Upper lobe of left lung (tissue), 6 donors: Measurements from ENCODE around the gene ENOX1. TPM values are rescaled to one million over a fixed set of nuclear protein-coding genes. Genes with fewer than 3 reads are reported as not detected.

Experiments
- ATAC-seq, 2 donors: fragments of 200-7000 bp; cut with Tn5 transposase; one replicate each; pipeline ENCODE4 v1.9.1; 2022; ENCODE audit warnings: mild to moderate bottlenecking in 2 of 2, moderate library complexity in 2 of 2; ENCODE audit not compliant: low FRiP score in 2 of 2
- DNase-seq, 2 donors: peaks; one replicate each; pipeline ENCODE4 v3.0.0-alpha.2; 2019 to 2020
- H3K27ac ChIP-seq, 4 donors: fragments of 200-600 bp; sonication (generic); one replicate each; pipeline ENCODE4 v1.5.1; 2016 to 2019
- H3K27me3 ChIP-seq, 4 donors: fragments of 200-600 bp; sonication (generic); one replicate each; pipeline ENCODE4 v1.5.1; 2017 to 2019
- H3K36me3 ChIP-seq, 4 donors: fragments of 200-600 bp; sonication (generic); one replicate each; pipeline ENCODE4 v1.5.1; 2016 to 2019
- H3K4me1 ChIP-seq, 4 donors: fragments of 200-600 bp; sonication (generic); one replicate each; pipeline ENCODE4 v1.5.1; 2018 to 2019
- H3K4me3 ChIP-seq, 4 donors: fragments of 200-600 bp; sonication (generic); one replicate each; pipeline ENCODE4 v1.5.1; 2017 to 2019; ENCODE audit warnings: mild to moderate bottlenecking in 2 of 4, moderate library complexity in 1 of 4
- H3K9me3 ChIP-seq, 4 donors: fragments of 200-600 bp; sonication (generic); one replicate each; pipeline ENCODE4 v1.5.1; 2018 to 2019
- CTCF ChIP-seq, 6 experiments: fragments of 450-650 bp in 4 of 6; fragments of 200-600 bp in 2 of 6; sonication (generic) in 2 of 6; IDR thresholded peaks; one replicate each; pipeline ENCODE4 v1.5.1; 2016 to 2019; ENCODE audit warnings: antibody characterized with exemption in 6 of 6
- EP300 ChIP-seq, 4 donors: sonication (generic); formaldehyde crosslinking; IDR thresholded peaks; one replicate each; pipeline ENCODE4 v1.5.1; 2017; ENCODE audit warnings: antibody characterized with exemption in 4 of 4, control low read depth in 2 of 4
- POLR2A ChIP-seq, 4 donors: fragments of 450-650 bp; IDR thresholded peaks; one replicate each; pipeline ENCODE4 v1.5.1; 2016 to 2017; ENCODE audit warnings: antibody characterized with exemption in 4 of 4, mild to moderate bottlenecking in 2 of 4
- POLR2AphosphoS5 ChIP-seq, 2 donors: sonication (generic); formaldehyde crosslinking; IDR thresholded peaks; one replicate each; pipeline ENCODE4 v1.5.1; 2017; ENCODE audit warnings: antibody characterized with exemption in 2 of 2
- WGBS, 2 donors: methylation state at CpG; one replicate each; pipeline ENCODE4 v1.1.5; 2017 to 2018; 5-methylcytosine and 5-hydroxymethylcytosine counted together
- total RNA-seq, 6 donors: library from RNA; depleted of rRNA in 4 of 6; stranded (reverse); fragments of >200 nt in 4 of 6; gene quantifications; one replicate each; pipeline versions ENCODE4 v1.1.0 to v1.2.1, GENCODE V29; 2016 to 2021
- donor health status: DM: no; HTN: no; CAD: no; lungs with moderate emphysema.
- donor health status: DM: no; HTN: yes; CAD: no; lungs with severe emphysema.

ENOX1 gene
- total RNA-seq, 6 donors from 2014 or later, result 0.20 to 1.0 (median 0.46) TPM; not detected in 2

GRCh38 chr13:43682701-43683100 is 104.1 kb downstream of the ENOX1 start:
- DNase-seq (no peak), ATAC-seq (no peak)
- no peaks in the 10 kb centered on the region for H3K9me3 ChIP-seq
- no peaks in the 10 kb centered on the region for H3K4me1 ChIP-seq
- no peaks in the 10 kb centered on the region for H3K27me3 ChIP-seq
- 61 to 62% methylated on average over 2 of the region's 2 CpGs for WGBS, 2 donors
- TF ChIP-seq POLR2AphosphoS5 (IDR thresholded peaks at IDR 0.05) (no peak), EP300 (IDR thresholded peaks at IDR 0.05) (no peak), CTCF (IDR thresholded peaks at IDR 0.05) (no peak)
- no peaks in the 10 kb centered on the region for H3K36me3 ChIP-seq
- no peak overlapping the region for H3K4me3 ChIP-seq
- H3K27ac ChIP-seq, result no peak overlapping the region

- 59 to 83% methylated on average over 1 of the region's 1 CpG for WGBS, 2 donors
- TF ChIP-seq POLR2A (IDR thresholded peaks at IDR 0.05) (no peak), POLR2AphosphoS5 (IDR thresholded peaks at IDR 0.05) (no peak), EP300 (IDR thresholded peaks at IDR 0.05) (no peak), CTCF (IDR thresholded peaks at IDR 0.05) (no peak)
- Histone ChIP-seq H3K27ac (no peak overlapping the region), H3K27me3 (no peaks in the 10 kb centered on the region), H3K36me3 (no peaks in the 10 kb centered on the region), H3K4me3 (no peak overlapping the region), H3K9me3 (no peaks in the 10 kb centered on the region), H3K4me1 (no peaks in the 10 kb centered on the region)
- ATAC-seq (no peak), DNase-seq (no peak)
Measured at GRCh38 chr13:43676320-43676719, 110.5 kb downstream of the ENOX1 start.

GRCh38 chr13:43675577-43675976 is 111.2 kb downstream of the ENOX1 start:
- H3K27ac ChIP-seq, result no peak overlapping the region
- TF ChIP-seq CTCF (IDR thresholded peaks at IDR 0.05), result no peak
- TF ChIP-seq POLR2AphosphoS5 (IDR thresholded peaks at IDR 0.05), result no peak
- TF ChIP-seq POLR2A (IDR thresholded peaks at IDR 0.05), result no peak
- no peak for TF ChIP-seq EP300 (IDR thresholded peaks at IDR 0.05)
- no peaks in the 10 kb centered on the region for H3K9me3 ChIP-seq
- H3K4me3 ChIP-seq, result no peak overlapping the region
- DNase-seq (no peak), ATAC-seq (no peak)
- no peaks in the 10 kb centered on the region for H3K36me3 ChIP-seq
- H3K4me1 ChIP-seq, result no peaks in the 10 kb centered on the region
- WGBS, 2 donors, result 68 to 77% methylated on average over 6 of the region's 6 CpGs
- H3K27me3 ChIP-seq, result no peaks in the 10 kb centered on the region

- Histone ChIP-seq H3K4me3 (no peak overlapping the region), H3K27me3 (no peaks in the 10 kb centered on the region), H3K9me3 (no peaks in the 10 kb centered on the region), H3K4me1 (no peaks in the 10 kb centered on the region), H3K27ac (no peak overlapping the region), H3K36me3 (no peaks in the 10 kb centered on the region)
- DNase-seq (no peak), ATAC-seq (no peak)
- WGBS, 2 donors, result 87 to 89% methylated on average over 3 of the region's 3 CpGs
- TF ChIP-seq POLR2A (IDR thresholded peaks at IDR 0.05) (no peak), CTCF (IDR thresholded peaks at IDR 0.05) (no peak), EP300 (IDR thresholded peaks at IDR 0.05) (no peak), POLR2AphosphoS5 (IDR thresholded peaks at IDR 0.05) (no peak)
Measured at GRCh38 chr13:43669964-43670363, 116.8 kb downstream of the ENOX1 start.

GRCh38 chr13:43669101-43669500 is 117.7 kb downstream of the ENOX1 start:
- Histone ChIP-seq H3K27me3 (no peaks in the 10 kb centered on the region), H3K4me3 (no peak overlapping the region), H3K4me1 (peaks cover 0 to 4% (median 0%) of the 10 kb centered on the region in 4 donors), H3K36me3 (no peaks in the 10 kb centered on the region), H3K9me3 (no peaks in the 10 kb centered on the region), H3K27ac (no peak overlapping the region)
- DNase-seq (no peak), ATAC-seq (no peak)
- 72 to 86% methylated on average over 1 of the region's 1 CpG for WGBS, 2 donors
- no peak for TF ChIP-seq POLR2A (IDR thresholded peaks at IDR 0.05)
